Astrocyte (in vitro differentiated cells and primary cell): ENCODE data around the gene SCAPER. TPM values are rescaled to one million over a fixed set of nuclear protein-coding genes. Genes with fewer than 3 reads are reported as not detected.

Experiments used
- DNase-seq: peaks from one replicate; pipeline ENCODE4 v3.0.0-alpha.2; 2010; ENCODE audit warnings: low read depth
- FAIRE-seq: peaks from 2 replicates; lab custom pipeline; 2011; peaks lifted over from hg19 to GRCh38; lab: Jason Lieb, UNC
- H2AFZ ChIP-seq: 2 replicates; pipeline ENCODE4 v1.6.0; 2012; ENCODE audit warnings: low read depth, low read length, inconsistent platforms
- H3K27ac ChIP-seq: 2 replicates; pipeline ENCODE4 v1.5.1; 2011; ENCODE audit warnings: low read depth, low read length, inconsistent platforms
- H3K27me3 ChIP-seq: 2 replicates; pipeline ENCODE4 v1.6.0; 2011; ENCODE audit warnings: low read length, inconsistent platforms; ENCODE audit not compliant: insufficient read depth
- H3K36me3 ChIP-seq: 2 replicates; pipeline ENCODE4 v1.5.1; 2011; ENCODE audit warnings: low read length, inconsistent platforms; ENCODE audit not compliant: insufficient read depth
- H3K4me1 ChIP-seq: 2 replicates; pipeline ENCODE4 v1.5.1; 2011; ENCODE audit warnings: low read length, inconsistent platforms; ENCODE audit not compliant: insufficient read depth
- H3K4me2 ChIP-seq: 2 replicates; pipeline ENCODE4 v1.6.0; 2012; ENCODE audit warnings: low read length, inconsistent platforms
- H3K4me3 ChIP-seq: 2 replicates; pipeline ENCODE4 v1.5.1; 2011; ENCODE audit warnings: low read depth, mild to moderate bottlenecking, low read length, inconsistent platforms; ENCODE audit not compliant: insufficient read depth
- H3K79me2 ChIP-seq: 2 replicates; pipeline ENCODE4 v1.6.0; 2012; ENCODE audit warnings: mild to moderate bottlenecking, low read length, inconsistent platforms; ENCODE audit not compliant: insufficient read depth
- H3K9ac ChIP-seq: 2 replicates; pipeline ENCODE4 v1.6.0; 2012; ENCODE audit warnings: mild to moderate bottlenecking, low read length, inconsistent platforms
- H3K9me3 ChIP-seq: 2 replicates; pipeline ENCODE4 v1.5.1; 2012; ENCODE audit warnings: low read depth, mild to moderate bottlenecking, low read length, inconsistent platforms; ENCODE audit not compliant: insufficient read depth
- H4K20me1 ChIP-seq: 2 replicates; pipeline ENCODE4 v1.6.0; 2012; ENCODE audit warnings: low read length, inconsistent platforms; ENCODE audit not compliant: insufficient read depth
- H3K27ac Mint-ChIP-seq: one replicate; pipeline ENCODE4 v1.8.0; 2021; ENCODE audit warnings: mild to moderate bottlenecking, mixed read lengths; ENCODE audit not compliant: unreplicated experiment
- H3K27me3 Mint-ChIP-seq: one replicate; pipeline ENCODE4 v1.8.0; 2021; ENCODE audit warnings: low read depth, mixed read lengths; ENCODE audit not compliant: unreplicated experiment
- H3K36me3 Mint-ChIP-seq: one replicate; pipeline ENCODE4 v1.8.0; 2021; ENCODE audit warnings: low read depth, mixed read lengths; ENCODE audit not compliant: unreplicated experiment
- H3K4me1 Mint-ChIP-seq: one replicate; pipeline ENCODE4 v1.8.0; 2021; ENCODE audit warnings: low read depth, mixed read lengths; ENCODE audit not compliant: unreplicated experiment
- H3K4me3 Mint-ChIP-seq: one replicate; pipeline ENCODE4 v1.8.0; 2021; ENCODE audit warnings: mild to moderate bottlenecking, moderate library complexity, mixed read lengths; ENCODE audit not compliant: unreplicated experiment
- H3K9me3 Mint-ChIP-seq: one replicate; pipeline ENCODE4 v1.8.0; 2021; ENCODE audit warnings: mild to moderate bottlenecking, mixed read lengths; ENCODE audit not compliant: unreplicated experiment
- EZH2 ChIP-seq: IDR thresholded peaks from 2 replicates; pipeline ENCODE4 v1.6.1; 2012; ENCODE audit warnings: mild to moderate bottlenecking, low read length, inconsistent platforms; ENCODE audit not compliant: insufficient read depth
- total RNA-seq: library from RNA; stranded (reverse); gene quantifications from 2 replicates; pipeline ENCODE4 v1.2.1, GENCODE V29; 2021
- TF ChIP-seq, protein P1 (sequence below): IDR thresholded peaks from 2 replicates; pipeline ENCODE4 v1.5.1; 2011; ENCODE audit warnings: low read depth, mild to moderate bottlenecking, inconsistent platforms, low read length, moderate library complexity; ENCODE audit not compliant: insufficient read depth

Gene SCAPER
- total RNA-seq, 1 donor from 2014 or later, result 8.6 TPM

DNA sequence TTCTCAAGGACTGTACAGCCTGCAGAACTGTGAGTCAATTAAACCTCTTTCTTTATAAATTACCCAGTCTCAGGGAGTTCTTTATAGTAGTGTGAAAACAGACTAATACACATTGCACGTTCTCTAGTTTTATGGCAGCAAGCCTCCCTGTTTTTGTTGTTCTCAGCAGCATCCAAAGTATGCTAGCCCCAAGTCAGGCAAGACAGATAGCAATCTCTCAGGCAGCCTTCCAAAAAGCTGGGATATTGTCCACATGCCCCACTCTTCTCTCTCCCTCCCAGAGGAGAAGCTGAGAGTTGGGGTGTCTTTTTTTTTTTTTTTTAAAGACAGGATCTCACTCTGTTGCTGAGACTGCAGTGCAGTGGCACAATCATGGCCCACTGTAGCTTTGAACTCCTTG, 438.0 kb downstream of the SCAPER start:
- no peak overlapping the region for H2AFZ ChIP-seq
- peaks cover 16% of the 10 kb centered on the region for H3K36me3 Mint-ChIP-seq
- no peaks in the 10 kb centered on the region for H3K27me3 ChIP-seq
- H3K79me2 ChIP-seq, result no peaks in the 10 kb centered on the region
- no peak overlapping the region for H3K27ac Mint-ChIP-seq
- H3K4me1 ChIP-seq, result peaks cover 6% of the 10 kb centered on the region
- TF ChIP-seq EZH2, result no peak
- TF ChIP-seq, protein P1, sequence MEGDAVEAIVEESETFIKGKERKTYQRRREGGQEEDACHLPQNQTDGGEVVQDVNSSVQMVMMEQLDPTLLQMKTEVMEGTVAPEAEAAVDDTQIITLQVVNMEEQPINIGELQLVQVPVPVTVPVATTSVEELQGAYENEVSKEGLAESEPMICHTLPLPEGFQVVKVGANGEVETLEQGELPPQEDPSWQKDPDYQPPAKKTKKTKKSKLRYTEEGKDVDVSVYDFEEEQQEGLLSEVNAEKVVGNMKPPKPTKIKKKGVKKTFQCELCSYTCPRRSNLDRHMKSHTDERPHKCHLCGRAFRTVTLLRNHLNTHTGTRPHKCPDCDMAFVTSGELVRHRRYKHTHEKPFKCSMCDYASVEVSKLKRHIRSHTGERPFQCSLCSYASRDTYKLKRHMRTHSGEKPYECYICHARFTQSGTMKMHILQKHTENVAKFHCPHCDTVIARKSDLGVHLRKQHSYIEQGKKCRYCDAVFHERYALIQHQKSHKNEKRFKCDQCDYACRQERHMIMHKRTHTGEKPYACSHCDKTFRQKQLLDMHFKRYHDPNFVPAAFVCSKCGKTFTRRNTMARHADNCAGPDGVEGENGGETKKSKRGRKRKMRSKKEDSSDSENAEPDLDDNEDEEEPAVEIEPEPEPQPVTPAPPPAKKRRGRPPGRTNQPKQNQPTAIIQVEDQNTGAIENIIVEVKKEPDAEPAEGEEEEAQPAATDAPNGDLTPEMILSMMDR, result no peak
- H3K4me1 Mint-ChIP-seq, result peaks cover 12% of the 10 kb centered on the region
- no peak overlapping the region for H3K4me3 ChIP-seq
- no peak overlapping the region for H3K4me2 ChIP-seq
- no peaks in the 10 kb centered on the region for H3K27me3 Mint-ChIP-seq
- H4K20me1 ChIP-seq, result no peaks in the 10 kb centered on the region
- H3K9ac ChIP-seq, result no peak overlapping the region
- H3K9me3 ChIP-seq, result no peaks in the 10 kb centered on the region
- no peaks in the 10 kb centered on the region for H3K36me3 ChIP-seq
- DNase-seq (no peak), FAIRE-seq (no peak)
- peaks cover 20% of the 10 kb centered on the region for H3K9me3 Mint-ChIP-seq
- H3K27ac ChIP-seq, result no peak overlapping the region
- no peak overlapping the region for H3K4me3 Mint-ChIP-seq

DNA sequence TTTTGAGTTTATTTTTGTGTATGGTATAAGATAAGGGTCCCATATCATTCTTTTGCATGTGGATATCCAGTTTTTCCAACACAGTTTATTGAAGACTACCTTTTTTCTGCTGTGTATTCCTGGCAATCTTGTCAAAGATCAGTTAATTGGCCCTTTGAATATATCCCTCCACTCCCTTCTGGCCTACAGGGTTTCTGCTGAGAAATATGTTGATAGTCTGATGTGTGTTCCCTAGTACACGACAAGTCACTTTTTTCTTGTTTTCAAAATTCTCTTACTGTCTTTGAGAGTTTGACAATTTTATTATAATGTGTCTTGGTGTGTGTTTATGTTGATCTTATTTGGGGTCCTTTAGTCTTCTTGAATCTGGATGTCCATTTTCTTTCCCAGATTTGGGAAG, 439.4 kb downstream of the SCAPER start:
- Mint-ChIP-seq H3K27me3 (no peaks in the 10 kb centered on the region), H3K27ac (no peak overlapping the region), H3K4me1 (peaks cover 6% of the 10 kb centered on the region), H3K9me3 (peaks cover 20% of the 10 kb centered on the region), H3K4me3 (no peak overlapping the region), H3K36me3 (peaks cover 16% of the 10 kb centered on the region)
- H3K4me2 ChIP-seq, result no peak overlapping the region
- FAIRE-seq, result no peak
- H3K36me3 ChIP-seq, result no peaks in the 10 kb centered on the region
- peaks cover 6% of the 10 kb centered on the region for H3K4me1 ChIP-seq
- H3K27ac ChIP-seq, result no peak overlapping the region
- H3K9ac ChIP-seq, result no peak overlapping the region
- no peak for DNase-seq
- H3K27me3 ChIP-seq, result no peaks in the 10 kb centered on the region
- no peaks in the 10 kb centered on the region for H3K9me3 ChIP-seq
- H2AFZ ChIP-seq, result no peak overlapping the region
- no peak overlapping the region for H3K4me3 ChIP-seq
- TF ChIP-seq, protein P1, result no peak
- TF ChIP-seq EZH2, result no peak
- H4K20me1 ChIP-seq, result no peaks in the 10 kb centered on the region
- H3K79me2 ChIP-seq, result no peaks in the 10 kb centered on the region

DNA sequence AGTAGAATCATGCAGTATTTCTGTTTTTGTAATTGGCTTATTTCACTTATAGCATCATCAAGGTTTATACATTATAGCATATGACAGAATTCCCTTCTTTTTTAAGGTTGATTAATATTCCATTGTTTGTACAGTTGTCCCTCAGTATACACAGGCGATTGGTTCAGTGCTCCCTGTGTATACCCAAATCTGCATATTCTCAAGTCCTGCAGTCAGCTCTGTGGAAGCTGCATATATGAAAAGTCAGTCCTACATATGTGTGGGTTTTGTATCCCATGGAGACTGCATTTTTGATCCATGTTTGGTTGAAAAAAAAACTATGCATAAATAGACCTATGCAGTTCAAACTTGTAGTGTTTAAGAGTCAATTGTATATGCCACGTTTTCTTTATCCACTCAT, 440.9 kb downstream of the SCAPER start:
- H3K4me3 ChIP-seq, result no peak overlapping the region
- H3K4me1 Mint-ChIP-seq, result no peaks in the 10 kb centered on the region
- no peaks in the 10 kb centered on the region for H3K27me3 ChIP-seq
- TF ChIP-seq EZH2, result no peak
- TF ChIP-seq, protein P1, result no peak
- H3K27ac ChIP-seq, result no peak overlapping the region
- no peaks in the 10 kb centered on the region for H3K27me3 Mint-ChIP-seq
- DNase-seq (no peak), FAIRE-seq (no peak)
- H3K4me3 Mint-ChIP-seq, result no peak overlapping the region
- H3K4me1 ChIP-seq, result no peaks in the 10 kb centered on the region
- no peak overlapping the region for H3K27ac Mint-ChIP-seq
- no peaks in the 10 kb centered on the region for H4K20me1 ChIP-seq
- H3K4me2 ChIP-seq, result no peak overlapping the region
- H3K79me2 ChIP-seq, result no peaks in the 10 kb centered on the region
- H3K36me3 Mint-ChIP-seq, result peaks cover 16% of the 10 kb centered on the region
- H3K9ac ChIP-seq, result no peak overlapping the region
- no peaks in the 10 kb centered on the region for H3K36me3 ChIP-seq
- no peak overlapping the region for H2AFZ ChIP-seq
- peaks cover 22% of the 10 kb centered on the region for H3K9me3 Mint-ChIP-seq
- no peaks in the 10 kb centered on the region for H3K9me3 ChIP-seq
